CD1c-positive myeloid dendritic cell (primary cell): Measurements from ENCODE around the gene PRELID2.
"Not testable (repeated sequence)": the region's sequence is repeated elsewhere in the genome, so short reads cannot be mapped to it uniquely, and the experiment has no call there.

Source experiments
- DNase-seq: peaks from one replicate; pipeline ENCODE4 v3.0.0-alpha.2; 2016; ENCODE audit errors: extremely low spot score

The PRELID2 gene

DNA sequence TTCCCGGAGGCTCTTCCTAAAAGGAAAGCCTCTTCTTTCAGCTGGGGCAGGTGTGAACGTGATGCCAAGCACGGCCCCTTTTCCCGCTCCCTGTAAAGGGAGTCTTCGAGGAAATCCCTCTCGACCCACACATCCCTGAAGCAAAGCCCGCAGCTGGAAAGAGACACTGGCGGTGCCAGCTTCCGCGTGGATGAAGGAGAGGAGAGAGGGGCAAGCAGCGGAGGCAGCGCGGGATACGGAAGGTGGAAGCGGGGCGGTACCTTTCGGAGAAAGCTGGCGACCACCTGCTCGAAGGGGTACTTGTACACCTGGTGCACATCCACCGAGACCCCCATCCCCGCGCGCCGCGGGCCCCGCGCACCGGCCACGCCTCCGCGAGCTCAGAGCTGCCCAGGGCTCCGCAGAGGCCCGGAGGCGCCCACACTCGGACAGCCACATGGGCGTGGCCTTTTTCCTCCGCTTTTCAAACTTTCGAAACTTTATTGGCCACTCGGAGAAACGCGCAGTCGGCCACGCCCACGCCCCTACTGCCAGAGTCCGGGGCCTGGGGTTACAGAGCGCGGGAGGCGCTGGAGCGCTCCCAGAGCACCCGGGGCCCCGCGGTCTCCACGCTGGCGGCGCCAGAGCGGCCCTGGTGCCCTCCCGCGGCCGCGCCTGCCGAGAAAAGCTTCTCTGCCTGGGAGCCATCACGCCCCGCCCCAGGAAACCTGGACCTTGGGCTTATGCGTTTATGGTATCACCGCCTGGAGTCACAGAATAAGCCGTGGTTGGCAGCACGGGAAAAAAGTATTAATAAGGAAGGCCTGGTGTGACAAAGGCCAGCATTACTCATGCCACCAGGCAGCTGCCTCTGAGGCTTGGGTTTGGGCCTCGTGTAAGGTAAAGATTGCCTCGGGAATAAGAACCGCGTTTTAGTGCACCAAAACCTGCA lies at the start of gene PRELID2:
TSS of gene PRELID2 (minus strand) at position 426 of the 931 bp plus-strand sequence. CDS start at position 335, 91 bp downstream.
- peak; percentile 91 for DNase-seq

- DNase-seq, result no peak
These were observed 39.6 kb upstream of the PRELID2 start for GRCh38 chr5:145874765-145875164.

- no peak for DNase-seq
These were observed 37.8 kb upstream of the PRELID2 start, which contains the start of gene GRXCR2 for GRCh38 chr5:145872914-145873313. Gene GRXCR2, minus strand, starts transcription at chr5:145873014. Its CDS starts 46 bp downstream, at chr5:145872968.

- no peak for DNase-seq
These were observed 37.3 kb upstream of the PRELID2 start for GRCh38 chr5:145872486-145872885.

GRCh38 chr5:145869753-145870152 lies 34.6 kb upstream of the PRELID2 start:
- no peak for DNase-seq

- DNase-seq, result no peak
These were observed 32.7 kb upstream of the PRELID2 start for GRCh38 chr5:145867806-145868205.

GRCh38 chr5:145864432-145864831 lies 29.3 kb upstream of the PRELID2 start:
- DNase-seq, result not testable (repeated sequence)

GRCh38 chr5:145863003-145863402 lies 27.9 kb upstream of the PRELID2 start:
- DNase-seq, result no peak

DNA sequence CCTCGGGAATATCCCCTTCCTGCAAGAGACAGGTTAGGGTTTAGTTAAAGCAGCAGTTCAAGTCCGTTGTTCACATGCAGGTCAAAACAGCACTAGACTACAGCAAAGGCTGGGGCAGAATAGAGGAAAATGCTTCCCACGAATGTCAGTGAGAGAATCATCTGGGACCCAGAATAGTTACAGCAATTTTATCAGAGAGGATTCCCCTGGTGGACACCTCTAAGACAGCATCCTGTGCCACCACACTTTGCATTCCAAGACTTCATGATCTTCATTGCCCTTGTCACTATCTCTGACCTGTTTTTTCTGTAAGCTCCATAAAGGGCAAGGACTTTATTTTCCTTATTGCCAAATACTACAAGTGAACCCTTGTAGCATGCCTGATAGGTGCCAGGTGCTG lies 24.8 kb upstream of the PRELID2 start:
- no peak for DNase-seq

GRCh38 chr5:145859453-145859852 lies 24.3 kb upstream of the PRELID2 start:
- DNase-seq, result no peak

DNA sequence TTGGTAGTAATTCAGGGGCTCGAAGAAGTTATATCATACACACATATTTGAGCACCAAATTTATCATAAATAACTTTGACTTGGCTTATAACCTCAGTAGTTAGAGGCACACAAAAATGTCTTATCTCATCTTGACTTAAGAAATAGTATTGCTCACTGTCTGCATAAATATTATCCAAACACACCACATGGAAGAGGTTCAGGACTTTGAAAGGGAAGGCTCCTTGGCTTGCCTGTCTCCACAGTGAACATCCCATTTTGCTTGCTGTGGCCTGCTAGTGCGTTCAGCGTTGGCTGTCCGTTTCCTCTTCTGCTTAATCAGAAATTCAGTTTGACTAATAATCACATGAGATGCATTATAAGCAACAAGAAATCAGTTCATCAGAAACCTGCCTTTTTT lies 23.8 kb upstream of the PRELID2 start:
- DNase-seq, result peak; percentile 11

- peak; percentile 41 for DNase-seq
These were observed 21.2 kb upstream of the PRELID2 start for GRCh38 chr5:145856285-145856818.

GRCh38 chr5:145855763-145856267 lies 20.7 kb upstream of the PRELID2 start:
- DNase-seq, result no peak

DNA sequence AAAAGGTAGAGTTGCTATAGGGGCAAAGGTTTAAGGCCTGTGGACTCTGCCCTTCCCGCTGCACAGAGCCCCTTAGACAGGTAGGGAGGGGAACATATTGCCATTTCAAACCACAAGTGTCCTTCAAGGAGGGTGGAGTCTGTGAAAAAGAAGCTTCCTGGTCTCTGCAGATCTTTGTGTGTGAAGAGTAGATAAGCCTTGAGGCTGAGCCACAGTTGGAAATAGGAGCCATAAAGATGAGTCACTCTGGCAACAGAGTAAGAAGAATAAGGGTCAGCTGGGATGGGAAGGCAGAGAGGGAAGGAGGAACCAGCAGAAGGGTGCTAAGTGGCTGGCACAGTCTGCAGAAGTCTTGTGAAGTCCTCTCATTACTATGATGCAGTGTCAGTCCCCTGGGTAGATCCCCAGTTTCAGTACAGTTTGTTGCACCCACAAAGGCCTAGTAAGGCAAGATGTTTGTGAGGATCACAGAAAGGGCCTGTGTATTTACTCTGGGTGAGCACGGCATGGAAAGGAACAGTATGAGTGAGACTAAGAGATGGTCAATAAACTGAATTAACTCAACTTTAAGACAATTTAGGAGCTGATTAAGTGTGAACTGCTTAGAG lies 19.6 kb upstream of the PRELID2 start:
- peak; percentile 21 for DNase-seq

- no peak for DNase-seq
These were observed 18.7 kb upstream of the PRELID2 start for GRCh38 chr5:145853781-145854376.

GRCh38 chr5:145852990-145853389 lies 17.8 kb upstream of the PRELID2 start:
- no peak for DNase-seq

- DNase-seq, result no peak
These were observed 13.7 kb upstream of the PRELID2 start for GRCh38 chr5:145848854-145849253.

- no peak for DNase-seq
These were observed 12.7 kb upstream of the PRELID2 start for GRCh38 chr5:145847499-145848497.

DNA sequence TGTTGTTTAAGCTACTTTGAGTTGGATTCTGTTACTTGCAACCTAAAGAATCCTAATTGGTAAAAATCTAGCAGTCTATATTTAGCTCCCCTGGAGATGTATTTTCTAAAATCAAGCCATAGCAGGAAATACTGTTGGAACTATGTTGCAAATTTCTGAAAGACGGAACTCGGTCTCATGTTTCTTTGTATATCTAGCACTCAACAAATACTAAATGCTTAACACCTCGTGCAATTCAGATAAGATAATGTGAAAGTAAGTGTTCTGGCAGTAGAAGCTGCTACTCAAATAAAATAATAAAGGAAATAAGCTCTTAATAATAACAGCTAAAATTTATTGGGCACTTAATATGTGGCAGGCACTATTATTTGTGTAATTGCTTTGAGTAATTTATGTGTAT lies 10.9 kb upstream of the PRELID2 start:
- DNase-seq, result no peak

DNA sequence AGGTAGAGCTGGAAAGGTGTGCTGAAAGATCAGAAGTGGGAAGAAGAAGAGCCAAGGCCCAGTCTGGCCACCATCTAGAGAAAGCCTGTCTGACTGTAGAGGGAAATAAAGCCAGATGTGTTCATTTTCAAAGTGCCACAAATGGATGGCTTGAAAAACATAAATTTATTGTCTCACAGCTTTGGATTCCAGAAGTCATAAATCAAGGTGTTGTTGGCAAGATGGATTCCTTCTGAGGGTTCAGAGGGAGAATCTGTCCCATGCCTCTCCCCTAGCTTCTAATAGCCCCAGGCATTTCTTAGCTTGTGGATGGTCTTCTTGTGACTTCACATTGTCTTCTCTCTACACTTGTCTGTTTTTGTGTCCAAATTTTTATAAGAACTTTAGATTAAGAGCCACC lies 6.2 kb upstream of the PRELID2 start:
- DNase-seq, result no peak
